Stimulated activated CD4-positive, alpha-beta T cell treated with anti-CD3 and anti-CD28 coated beads, Interleukin-1b, Interleukin-23, amount 100 ng/mL, for 48 hours (primary cell): ENCODE results near the gene BMPER.

Experiments used
- DNase-seq: peaks from one replicate; pipeline ENCODE4 v3.0.0-alpha.2; 2020

The BMPER gene

DNA sequence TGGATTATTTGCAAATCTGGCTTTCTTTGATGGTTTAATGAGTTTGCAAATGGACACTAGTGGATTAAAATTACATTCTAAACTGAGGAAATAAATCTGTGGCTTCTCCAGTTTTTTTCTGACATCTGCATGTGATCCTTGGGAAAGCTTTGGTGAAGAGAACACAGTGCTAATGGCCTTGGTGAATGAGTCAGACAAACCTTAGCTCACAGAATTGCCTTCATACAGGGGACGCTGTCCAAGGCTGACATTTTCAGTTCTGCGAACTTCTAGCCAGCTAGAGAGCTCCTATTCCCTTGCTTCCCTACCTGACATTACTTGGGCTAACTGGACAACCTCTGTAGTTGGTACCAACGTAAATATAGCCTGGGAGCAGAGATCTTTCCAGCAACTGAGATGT, 21.2 kb downstream of the BMPER start:
- no peak for DNase-seq

- DNase-seq = no peak
Observed at GRCh38 chr7:33928986-33929385, 23.6 kb downstream of the BMPER start.

- DNase-seq = no peak
Observed at GRCh38 chr7:33932221-33932620, 26.9 kb downstream of the BMPER start.

GRCh38 chr7:33932832-33933468, 27.6 kb downstream of the BMPER start:
- peak; percentile 52 for DNase-seq

- no peak for DNase-seq
Observed at GRCh38 chr7:33933611-33934281, 28.4 kb downstream of the BMPER start.

DNA sequence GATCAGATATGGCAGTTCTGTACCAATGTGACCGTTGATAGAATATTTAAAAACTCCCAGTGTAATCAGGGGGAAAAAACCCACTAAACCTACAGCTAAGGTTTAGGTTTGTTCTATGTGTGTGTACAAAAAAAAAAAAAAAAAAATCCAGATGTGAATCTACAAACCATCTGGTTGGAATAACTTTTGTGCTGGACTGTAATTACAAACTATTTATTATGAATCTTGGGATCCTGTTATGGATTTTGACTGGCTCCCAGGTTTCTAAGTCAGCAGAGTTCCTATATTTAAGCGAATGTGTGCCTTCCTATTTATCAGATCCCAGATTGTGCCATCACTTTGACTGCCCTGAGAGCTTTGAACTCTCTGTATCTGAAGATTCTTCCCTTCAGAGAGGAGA, 29.1 kb downstream of the BMPER start:
- no peak for DNase-seq

- DNase-seq = no peak
Observed at GRCh38 chr7:33936503-33936902, 31.2 kb downstream of the BMPER start.

DNA sequence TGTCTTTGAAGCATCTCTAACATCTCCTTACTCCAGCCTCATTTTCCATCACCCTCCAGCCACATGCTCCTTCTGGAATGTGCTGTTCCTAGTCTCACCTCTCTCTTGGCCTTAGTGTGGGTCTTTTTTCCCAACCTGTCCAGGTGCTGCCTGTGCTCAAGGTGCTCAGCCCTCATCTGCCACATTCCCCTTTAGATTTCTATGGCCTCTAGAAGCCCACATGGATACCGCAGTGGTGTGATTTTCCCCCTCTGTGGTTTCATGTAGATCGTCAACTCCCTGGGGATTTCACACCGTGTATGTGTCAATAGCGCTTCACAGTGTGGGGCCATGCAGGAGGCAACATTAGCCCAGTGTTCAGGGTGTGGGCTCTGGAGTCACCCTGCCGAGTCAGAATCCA, 32.5 kb downstream of the BMPER start:
- no peak for DNase-seq

GRCh38 chr7:33939121-33939520, 33.8 kb downstream of the BMPER start:
- DNase-seq = no peak

- DNase-seq = no peak
Observed at GRCh38 chr7:33940503-33940902, 35.2 kb downstream of the BMPER start.

GRCh38 chr7:33941418-33941817, 36.1 kb downstream of the BMPER start:
- DNase-seq = no peak

DNA sequence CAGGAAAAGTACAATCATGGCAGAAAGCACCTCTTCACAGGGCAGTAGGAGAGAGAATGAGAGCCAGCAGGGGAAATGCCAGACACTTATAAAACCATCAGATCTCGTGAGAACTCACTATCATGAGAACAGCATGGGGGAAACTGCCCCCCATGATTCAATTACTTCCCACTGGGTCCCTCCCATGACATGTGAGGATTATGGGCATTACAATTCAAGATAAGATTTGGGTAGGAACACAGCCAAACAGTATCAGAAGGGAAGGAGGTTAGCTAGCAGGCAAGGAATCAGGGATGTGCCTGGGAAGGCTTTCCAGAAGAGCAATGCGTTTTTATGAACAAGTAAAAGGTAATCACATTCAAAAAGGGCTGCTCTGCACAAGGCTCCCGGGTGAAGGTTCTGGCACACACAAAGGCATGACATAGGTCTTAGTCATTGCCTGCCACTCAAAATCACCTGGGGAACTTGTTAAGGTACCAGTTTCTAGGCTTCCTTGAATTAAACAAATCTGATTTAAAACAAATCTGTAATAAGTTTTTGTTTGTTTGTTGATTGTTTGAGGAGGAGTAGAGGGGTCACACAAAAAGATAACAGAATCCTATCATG, 40.9 kb downstream of the BMPER start:
- no peak for DNase-seq

DNA sequence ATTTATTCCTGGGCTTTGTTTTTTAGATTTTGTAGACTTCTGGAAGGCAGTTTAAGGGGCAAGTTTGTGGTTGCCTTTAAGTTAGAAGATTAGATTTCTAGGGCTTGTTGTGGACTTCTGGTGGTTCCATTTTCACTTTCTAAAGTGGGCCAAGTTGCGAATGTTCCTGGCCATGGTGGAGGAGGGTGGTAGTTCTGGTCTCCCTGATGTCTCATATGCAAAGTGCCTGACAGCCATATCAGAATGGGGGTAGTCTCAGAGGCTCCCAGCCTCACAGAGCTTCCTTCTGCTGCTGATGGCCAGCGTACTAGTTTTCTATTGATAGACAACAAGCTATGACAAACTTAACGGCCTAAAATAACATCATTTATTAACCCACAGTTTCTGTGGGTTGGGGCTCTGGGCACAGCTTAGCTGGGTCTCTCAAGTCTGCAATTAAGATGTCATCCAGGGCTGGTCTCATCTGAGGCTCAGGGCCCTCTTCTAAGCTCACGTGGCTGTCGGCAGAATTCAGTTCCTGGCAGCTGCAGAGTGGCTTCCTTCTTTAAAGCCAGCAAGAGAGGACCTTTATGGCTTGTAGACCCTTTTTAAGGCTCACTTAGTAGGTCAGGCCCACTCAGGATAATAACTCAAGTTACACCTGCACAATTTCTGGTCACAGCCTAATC, 44.8 kb downstream of the BMPER start:
- DNase-seq = no peak

- DNase-seq = no peak
Observed at GRCh38 chr7:33952824-33953223, 47.5 kb downstream of the BMPER start.

- DNase-seq = no peak
Observed at GRCh38 chr7:33958104-33958503, 52.8 kb downstream of the BMPER start.

GRCh38 chr7:33959676-33960075, 54.3 kb downstream of the BMPER start:
- no peak for DNase-seq

GRCh38 chr7:33961948-33962347, 56.6 kb downstream of the BMPER start:
- no peak for DNase-seq

DNA sequence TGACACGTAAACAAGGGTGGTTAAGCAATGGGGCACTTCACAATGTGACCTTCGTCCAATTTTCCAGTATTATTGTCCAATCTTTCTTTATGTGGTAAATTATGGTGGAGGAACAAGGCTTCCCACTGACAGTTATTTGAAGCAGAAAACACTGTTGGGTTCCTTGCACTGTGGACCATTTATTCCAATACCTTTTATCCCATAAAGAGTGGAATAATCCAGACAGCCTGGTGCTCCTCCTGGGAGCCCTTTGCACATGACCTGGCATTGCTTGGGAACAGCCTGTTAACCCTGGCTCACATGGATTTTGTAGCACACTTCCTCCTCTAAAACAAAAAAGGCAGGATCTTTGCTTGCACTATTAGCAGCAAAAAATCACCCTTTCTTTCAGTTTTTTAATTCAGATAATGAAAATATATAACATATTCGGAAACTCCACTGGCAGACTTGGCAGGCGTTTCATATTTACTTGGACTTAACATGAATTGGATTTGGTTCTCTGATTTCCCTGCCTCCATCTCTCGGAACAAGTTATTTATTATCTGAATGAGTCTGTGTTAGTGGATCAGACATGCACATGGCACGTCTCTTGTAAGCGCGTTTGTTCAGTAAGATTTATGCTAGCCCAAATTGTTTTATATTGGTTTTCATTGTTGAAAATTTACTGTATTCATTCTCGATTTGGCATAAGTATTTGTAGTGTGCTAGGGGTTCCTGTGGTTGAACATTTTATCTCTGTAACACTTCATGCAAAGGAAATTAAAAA, 59.3 kb downstream of the BMPER start:
- DNase-seq = no peak

DNA sequence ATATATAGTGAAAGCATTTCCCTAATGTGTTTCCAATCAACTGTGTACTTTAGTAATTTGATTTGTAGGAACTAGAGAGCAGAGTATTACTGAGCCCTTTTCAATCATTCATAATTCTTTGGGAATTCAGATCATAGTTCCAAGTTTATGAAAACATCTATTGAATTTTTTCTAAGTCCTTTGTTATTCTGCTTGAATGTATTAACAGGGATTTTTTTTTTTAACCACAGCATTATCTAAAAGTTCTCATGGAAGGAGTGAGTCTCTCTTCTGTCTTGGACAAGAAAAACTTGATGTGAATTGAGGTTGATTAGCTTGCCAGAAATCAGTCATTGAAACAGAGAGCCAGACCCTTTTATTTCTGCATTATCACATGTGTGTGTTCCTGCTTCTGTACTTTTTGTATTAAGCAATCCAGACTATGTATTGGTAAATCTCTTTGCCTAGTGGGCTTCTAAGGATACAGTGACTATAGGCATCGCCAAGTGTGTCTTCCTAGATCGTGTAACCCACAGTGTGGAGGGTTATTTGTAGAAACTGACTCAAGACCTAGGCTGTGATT, 59.9 kb downstream of the BMPER start:
- DNase-seq = no peak

DNA sequence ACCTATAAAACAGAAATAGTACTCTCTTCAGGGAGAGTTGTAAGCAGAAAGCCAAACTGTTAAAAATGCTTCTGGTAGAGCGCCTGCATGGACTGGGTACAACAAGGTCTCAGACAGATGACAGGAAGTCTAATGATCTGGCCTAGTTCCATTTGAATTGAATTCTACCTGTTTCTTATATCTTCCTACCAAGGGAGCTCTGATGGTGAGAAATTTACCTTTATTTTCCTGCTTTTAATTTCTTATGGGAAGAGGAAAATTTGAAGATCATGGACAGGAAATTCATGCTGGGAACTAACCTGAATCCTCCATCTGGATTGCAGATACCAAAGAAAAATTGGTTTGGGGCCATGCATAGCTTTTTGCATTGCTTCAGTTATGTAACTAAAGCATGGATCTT, 63.3 kb downstream of the BMPER start:
- no peak for DNase-seq

DNA sequence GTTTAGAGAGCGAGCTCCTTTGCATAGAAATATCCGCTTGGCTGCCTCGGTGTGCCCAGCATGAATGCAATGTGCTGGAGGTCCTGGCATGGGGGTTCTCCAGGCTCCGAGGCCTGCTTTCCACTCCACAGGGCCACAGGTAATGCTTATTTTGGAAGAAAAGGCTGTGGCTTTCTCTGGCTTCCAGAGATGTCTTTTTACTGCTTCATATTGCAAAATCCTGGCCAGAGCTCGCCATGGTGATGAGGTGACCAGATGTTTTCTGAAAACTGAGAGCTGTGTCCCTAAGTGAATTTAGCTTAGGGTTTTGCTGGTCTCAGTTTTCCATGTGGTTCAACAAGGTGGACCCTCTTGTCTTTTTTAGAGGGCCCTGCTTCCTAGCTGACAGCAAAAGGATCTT, 65.2 kb downstream of the BMPER start:
- no peak for DNase-seq

- no peak for DNase-seq
Observed at GRCh38 chr7:33971106-33971505, 65.8 kb downstream of the BMPER start.
